Ishikawa (cell line): ENCODE measurements around the gene NPAS3.

Experiments
- CEBPB ChIP-seq: IDR thresholded peaks from 2 replicates; pipeline ENCODE4 v1.6.1; 2012
- CREB1 ChIP-seq: IDR thresholded peaks from 2 replicates; pipeline ENCODE4 v1.6.1; 2012; ENCODE audit warnings: low read depth
- EGR1 ChIP-seq: IDR thresholded peaks from 2 replicates; pipeline ENCODE4 v1.6.1; 2012
- EP300 ChIP-seq: IDR thresholded peaks from 2 replicates; pipeline ENCODE4 v1.6.1; 2012; ENCODE audit warnings: borderline replicate concordance
- FOXM1 ChIP-seq: IDR thresholded peaks from 2 replicates; pipeline ENCODE4 v1.6.1; 2012; ENCODE audit warnings: low read depth, borderline replicate concordance
- NFIC ChIP-seq: IDR thresholded peaks from 2 replicates; pipeline ENCODE4 v1.6.1; 2012
- RAD21 ChIP-seq: IDR thresholded peaks from 2 replicates; pipeline ENCODE4 v1.6.1; 2012; ENCODE audit warnings: low read depth
- TAF1 ChIP-seq: IDR thresholded peaks from 2 replicates; pipeline ENCODE4 v1.6.1; 2012; ENCODE audit warnings: low read depth, mild to moderate bottlenecking
- TCF12 ChIP-seq: IDR thresholded peaks from 2 replicates; pipeline ENCODE4 v1.6.1; 2012; ENCODE audit warnings: low read depth
- TEAD4 ChIP-seq: IDR thresholded peaks from 2 replicates; pipeline ENCODE4 v1.6.1; 2012
- YY1 ChIP-seq: IDR thresholded peaks from 2 replicates; pipeline ENCODE4 v1.6.1; 2012; ENCODE audit warnings: low read depth
- ZBTB7A ChIP-seq: IDR thresholded peaks from 2 replicates; pipeline ENCODE4 v1.6.1; 2012; ENCODE audit warnings: low read depth
- TF ChIP-seq, protein P1 (sequence below): IDR thresholded peaks from 2 replicates; pipeline ENCODE4 v1.6.1; 2012
- TF ChIP-seq, protein P2 (sequence below): IDR thresholded peaks from 2 replicates; pipeline ENCODE4 v1.6.1; 2012; ENCODE audit warnings: low read depth, mild to moderate bottlenecking
- TF ChIP-seq, protein P3 (sequence below): IDR thresholded peaks from 2 replicates; pipeline ENCODE4 v1.6.1; 2012

Gene NPAS3

DNA sequence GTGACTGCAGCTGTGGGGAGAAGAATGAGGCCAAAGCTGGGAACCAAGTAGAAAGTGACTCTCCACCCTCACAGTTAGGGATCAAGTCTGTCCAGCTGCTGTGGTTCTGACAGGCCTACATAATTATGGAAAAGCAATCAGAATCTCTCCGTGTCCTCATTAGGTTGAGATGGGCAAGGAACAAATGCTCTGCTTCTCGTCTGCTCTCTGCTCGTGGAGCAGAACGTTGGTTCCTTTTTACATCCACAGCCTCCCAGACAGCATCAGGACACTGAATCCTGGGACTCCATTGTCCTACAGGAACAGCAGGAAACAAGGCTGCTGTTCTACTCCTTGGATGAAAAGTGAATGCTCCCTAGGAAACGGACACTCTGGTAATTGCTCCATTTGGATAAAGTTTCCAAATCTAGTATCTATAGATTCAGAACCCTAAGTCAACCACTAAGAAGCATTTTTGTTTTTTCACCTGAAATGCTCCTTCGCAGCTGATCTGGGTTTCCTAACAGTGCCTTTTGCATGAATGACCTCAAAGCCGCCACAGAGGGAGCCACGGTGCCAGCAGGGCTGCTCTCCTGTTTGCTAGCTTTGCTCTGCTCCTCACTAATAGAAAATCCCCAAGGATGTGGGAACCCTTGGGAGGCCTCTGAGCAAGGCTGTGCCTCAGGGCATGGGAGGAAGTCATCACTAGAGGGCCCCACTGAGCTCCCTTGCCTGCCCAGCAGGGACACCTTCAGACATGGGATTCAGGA lies 910.2 kb downstream of the NPAS3 start:
- TF ChIP-seq, protein P1, sequence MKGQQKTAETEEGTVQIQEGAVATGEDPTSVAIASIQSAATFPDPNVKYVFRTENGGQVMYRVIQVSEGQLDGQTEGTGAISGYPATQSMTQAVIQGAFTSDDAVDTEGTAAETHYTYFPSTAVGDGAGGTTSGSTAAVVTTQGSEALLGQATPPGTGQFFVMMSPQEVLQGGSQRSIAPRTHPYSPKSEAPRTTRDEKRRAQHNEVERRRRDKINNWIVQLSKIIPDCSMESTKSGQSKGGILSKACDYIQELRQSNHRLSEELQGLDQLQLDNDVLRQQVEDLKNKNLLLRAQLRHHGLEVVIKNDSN: no peak
- no peak for TF ChIP-seq FOXM1
- peak; percentile 79 for TF ChIP-seq RAD21

DNA sequence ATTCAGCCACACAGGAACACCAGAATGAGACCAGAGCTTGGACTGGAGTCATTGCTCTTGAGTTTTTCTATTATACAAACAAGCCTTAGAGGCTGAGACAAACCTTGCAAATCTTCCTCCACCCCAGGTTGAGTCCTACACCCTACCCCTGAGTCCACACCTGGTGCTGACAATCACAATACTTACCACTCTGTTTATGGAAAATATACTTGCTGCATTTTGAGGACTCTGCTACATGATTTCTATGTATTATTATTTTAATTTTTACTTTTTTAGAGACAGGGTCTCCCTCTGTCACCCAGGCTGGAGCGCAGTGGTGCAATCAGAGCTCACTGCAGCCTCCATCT lies 910.7 kb downstream of the NPAS3 start:
- TF ChIP-seq TEAD4: 0 out of 2 replicates have a peak, but pooled peaks have one; percentile 12
- no peak for TF ChIP-seq TCF12

DNA sequence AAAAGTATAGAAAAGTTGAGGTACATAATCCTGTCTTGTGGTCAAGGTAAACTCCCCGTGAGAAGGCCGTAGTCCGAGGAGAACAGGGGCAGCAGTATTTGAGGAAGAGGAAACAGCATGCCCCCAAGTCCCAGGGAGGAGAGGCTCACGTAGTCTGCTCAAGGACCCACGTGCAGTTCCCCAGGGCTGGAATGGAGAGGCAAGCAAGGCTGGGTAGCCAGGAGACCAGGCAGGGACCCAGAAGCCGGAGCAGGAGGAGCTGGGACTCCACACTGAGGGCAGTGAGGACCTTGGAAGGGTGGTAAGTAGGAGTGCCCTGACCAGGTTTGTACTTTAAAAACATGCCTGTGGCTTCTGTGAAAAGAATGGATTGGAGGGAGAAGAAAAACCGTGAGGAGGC lies 912.1 kb downstream of the NPAS3 start:
- TF ChIP-seq CREB1: no peak
- TF ChIP-seq NFIC: no peak
- TF ChIP-seq, protein P2, sequence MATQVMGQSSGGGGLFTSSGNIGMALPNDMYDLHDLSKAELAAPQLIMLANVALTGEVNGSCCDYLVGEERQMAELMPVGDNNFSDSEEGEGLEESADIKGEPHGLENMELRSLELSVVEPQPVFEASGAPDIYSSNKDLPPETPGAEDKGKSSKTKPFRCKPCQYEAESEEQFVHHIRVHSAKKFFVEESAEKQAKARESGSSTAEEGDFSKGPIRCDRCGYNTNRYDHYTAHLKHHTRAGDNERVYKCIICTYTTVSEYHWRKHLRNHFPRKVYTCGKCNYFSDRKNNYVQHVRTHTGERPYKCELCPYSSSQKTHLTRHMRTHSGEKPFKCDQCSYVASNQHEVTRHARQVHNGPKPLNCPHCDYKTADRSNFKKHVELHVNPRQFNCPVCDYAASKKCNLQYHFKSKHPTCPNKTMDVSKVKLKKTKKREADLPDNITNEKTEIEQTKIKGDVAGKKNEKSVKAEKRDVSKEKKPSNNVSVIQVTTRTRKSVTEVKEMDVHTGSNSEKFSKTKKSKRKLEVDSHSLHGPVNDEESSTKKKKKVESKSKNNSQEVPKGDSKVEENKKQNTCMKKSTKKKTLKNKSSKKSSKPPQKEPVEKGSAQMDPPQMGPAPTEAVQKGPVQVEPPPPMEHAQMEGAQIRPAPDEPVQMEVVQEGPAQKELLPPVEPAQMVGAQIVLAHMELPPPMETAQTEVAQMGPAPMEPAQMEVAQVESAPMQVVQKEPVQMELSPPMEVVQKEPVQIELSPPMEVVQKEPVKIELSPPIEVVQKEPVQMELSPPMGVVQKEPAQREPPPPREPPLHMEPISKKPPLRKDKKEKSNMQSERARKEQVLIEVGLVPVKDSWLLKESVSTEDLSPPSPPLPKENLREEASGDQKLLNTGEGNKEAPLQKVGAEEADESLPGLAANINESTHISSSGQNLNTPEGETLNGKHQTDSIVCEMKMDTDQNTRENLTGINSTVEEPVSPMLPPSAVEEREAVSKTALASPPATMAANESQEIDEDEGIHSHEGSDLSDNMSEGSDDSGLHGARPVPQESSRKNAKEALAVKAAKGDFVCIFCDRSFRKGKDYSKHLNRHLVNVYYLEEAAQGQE: no peak
- TF ChIP-seq YY1: no peak
- TF ChIP-seq, protein P3, sequence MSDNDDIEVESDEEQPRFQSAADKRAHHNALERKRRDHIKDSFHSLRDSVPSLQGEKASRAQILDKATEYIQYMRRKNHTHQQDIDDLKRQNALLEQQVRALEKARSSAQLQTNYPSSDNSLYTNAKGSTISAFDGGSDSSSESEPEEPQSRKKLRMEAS: no peak
- no peak for TF ChIP-seq EGR1
- TF ChIP-seq TCF12: no peak
- no peak for TF ChIP-seq FOXM1
- no peak for TF ChIP-seq RAD21
- no peak for TF ChIP-seq CEBPB
- no peak for TF ChIP-seq TAF1
- TF ChIP-seq, protein P1: no peak
- no peak for TF ChIP-seq EP300

DNA sequence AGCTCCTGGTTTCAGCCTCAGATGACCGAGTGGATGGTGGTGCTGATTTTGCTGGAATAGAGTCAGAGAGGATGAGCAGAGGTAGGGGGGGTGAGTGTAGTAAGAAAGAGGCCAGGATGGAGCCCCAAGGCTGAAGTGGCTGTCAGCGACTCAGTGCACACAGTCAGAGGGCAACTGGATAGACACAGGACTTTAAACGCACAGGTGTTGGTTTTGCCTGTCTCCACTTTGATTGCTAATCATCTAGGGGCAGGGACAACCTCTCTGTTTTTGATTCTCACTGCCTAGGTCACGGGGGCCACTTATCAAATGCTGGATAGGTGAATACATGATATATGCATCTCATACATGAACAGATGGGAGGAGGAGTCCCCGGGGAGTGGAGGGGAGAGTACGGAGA lies 912.7 kb downstream of the NPAS3 start:
- TF ChIP-seq, protein P2: no peak
- no peak for TF ChIP-seq CEBPB
- TF ChIP-seq, protein P1: no peak
- TF ChIP-seq ZBTB7A: no peak
- no peak for TF ChIP-seq FOXM1
- TF ChIP-seq TEAD4: no peak
- TF ChIP-seq TCF12: no peak
- TF ChIP-seq EP300: no peak
- no peak for TF ChIP-seq YY1
- no peak for TF ChIP-seq NFIC
- TF ChIP-seq RAD21: no peak
- TF ChIP-seq CREB1: no peak
- no peak for TF ChIP-seq TAF1
- TF ChIP-seq EGR1: no peak
- TF ChIP-seq, protein P3: no peak

DNA sequence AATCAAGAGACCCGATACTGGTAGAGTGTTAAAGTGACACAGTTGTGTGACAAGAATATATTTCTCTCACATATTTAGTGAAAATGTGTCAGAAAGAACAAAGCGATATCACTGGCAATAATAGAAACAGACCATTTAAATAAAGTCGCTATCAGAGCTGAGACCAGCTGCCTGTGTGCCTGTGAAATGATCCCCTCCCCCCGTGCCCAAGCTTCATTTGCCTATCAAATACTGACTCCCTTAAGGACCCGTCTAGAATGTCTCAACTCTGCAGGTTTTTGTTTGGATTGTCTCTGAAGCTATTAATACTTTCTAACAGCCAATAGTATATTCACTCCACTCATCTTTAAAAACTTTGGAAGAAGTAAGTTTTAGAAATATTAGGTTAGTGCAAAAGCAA lies 913.3 kb downstream of the NPAS3 start:
- TF ChIP-seq FOXM1 (no peak), YY1 (no peak), CEBPB (no peak), TCF12 (no peak), NFIC (no peak), EGR1 (no peak), CREB1 (no peak), TEAD4 (no peak), EP300 (no peak), RAD21 (no peak), TAF1 (no peak)
- TF ChIP-seq, protein P1: no peak
- TF ChIP-seq, protein P3: no peak
- TF ChIP-seq, protein P2: no peak
